Measurements from ENCODE around the gene SRBD1. TPM values are rescaled to one million over a fixed set of nuclear protein-coding genes. Genes with fewer than 3 reads are reported as not detected.
A peak's percentile ranks its signal among the peaks of the same experiment; 100 is the strongest.

SRBD1 gene
- total RNA-seq, 1 donor from 2014 or later = 18.0 TPM

GRCh38 chr2:45634223-45634622 is 23.2 kb upstream of the SRBD1 start:
- no peak for DNase-seq

DNA sequence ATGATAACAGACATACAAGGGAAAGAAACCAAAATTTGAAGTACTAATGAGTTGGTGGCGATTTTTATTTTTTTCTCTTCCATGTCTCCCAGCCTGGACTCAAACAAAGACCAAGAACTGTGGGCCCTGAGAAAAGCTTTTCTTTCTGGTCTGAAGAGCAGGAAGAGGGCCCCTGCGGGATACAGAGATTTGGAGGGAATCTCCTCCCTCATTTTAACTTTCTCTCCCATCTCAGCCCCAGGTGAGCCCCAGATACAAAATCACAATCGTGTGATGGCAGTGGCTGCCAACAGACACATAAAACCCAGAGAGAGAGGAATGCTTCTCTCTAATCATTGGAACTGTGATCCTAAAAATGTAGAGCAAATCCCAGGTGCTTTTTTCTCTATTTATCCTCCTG is 20.9 kb upstream of the SRBD1 start:
- DNase-seq = no peak

GRCh38 chr2:45631319-45631718 is 20.3 kb upstream of the SRBD1 start:
- DNase-seq = no peak

- no peak for DNase-seq
Observed at GRCh38 chr2:45629971-45630370, 18.9 kb upstream of the SRBD1 start.

- DNase-seq = no peak
Observed at GRCh38 chr2:45627911-45628310, 16.8 kb upstream of the SRBD1 start.

GRCh38 chr2:45626387-45627221 is 15.5 kb upstream of the SRBD1 start:
- no peak for DNase-seq

DNA sequence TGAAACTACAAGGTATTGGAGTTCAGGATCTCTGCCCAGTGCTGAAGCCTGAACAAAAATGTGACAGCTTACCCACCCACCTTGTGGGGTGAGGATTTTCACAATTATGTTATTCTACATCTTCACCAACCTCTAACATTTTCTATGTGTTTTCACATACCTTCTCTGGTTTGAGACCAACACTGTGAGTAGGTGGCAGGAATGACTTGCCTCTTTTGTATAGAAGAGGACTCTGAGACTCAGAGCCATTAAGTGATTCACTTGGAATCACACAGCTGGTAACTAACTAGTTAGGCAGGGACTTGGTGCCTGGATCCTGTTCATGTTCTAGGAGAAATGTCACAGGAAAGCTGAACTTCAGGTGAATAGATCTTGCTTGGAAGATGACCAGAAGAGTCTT is 14.8 kb upstream of the SRBD1 start:
- DNase-seq = no peak

DNA sequence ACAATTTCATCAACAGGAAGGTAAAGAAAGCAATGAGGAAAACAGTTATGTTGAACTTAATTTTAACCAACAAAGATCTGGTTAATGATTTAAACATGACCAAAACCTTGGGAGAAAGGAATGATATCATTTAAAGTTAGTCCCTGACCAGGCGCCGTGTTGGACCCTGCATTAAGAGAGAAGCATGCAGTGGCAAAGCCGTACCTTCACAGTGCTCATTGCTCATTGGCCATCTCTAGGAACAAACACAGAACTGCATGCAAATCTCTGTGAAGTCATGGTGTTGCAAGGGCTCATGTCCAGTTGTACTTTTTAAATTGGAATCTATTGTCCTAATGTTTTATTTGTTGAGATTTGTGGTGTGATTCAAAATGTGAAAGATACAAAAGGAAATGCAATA is 12.0 kb upstream of the SRBD1 start:
- DNase-seq = no peak

- DNase-seq = no peak
Observed at GRCh38 chr2:45622336-45623075, 11.4 kb upstream of the SRBD1 start.

- no peak for DNase-seq
Observed at GRCh38 chr2:45617496-45617895, 6.4 kb upstream of the SRBD1 start.

DNA sequence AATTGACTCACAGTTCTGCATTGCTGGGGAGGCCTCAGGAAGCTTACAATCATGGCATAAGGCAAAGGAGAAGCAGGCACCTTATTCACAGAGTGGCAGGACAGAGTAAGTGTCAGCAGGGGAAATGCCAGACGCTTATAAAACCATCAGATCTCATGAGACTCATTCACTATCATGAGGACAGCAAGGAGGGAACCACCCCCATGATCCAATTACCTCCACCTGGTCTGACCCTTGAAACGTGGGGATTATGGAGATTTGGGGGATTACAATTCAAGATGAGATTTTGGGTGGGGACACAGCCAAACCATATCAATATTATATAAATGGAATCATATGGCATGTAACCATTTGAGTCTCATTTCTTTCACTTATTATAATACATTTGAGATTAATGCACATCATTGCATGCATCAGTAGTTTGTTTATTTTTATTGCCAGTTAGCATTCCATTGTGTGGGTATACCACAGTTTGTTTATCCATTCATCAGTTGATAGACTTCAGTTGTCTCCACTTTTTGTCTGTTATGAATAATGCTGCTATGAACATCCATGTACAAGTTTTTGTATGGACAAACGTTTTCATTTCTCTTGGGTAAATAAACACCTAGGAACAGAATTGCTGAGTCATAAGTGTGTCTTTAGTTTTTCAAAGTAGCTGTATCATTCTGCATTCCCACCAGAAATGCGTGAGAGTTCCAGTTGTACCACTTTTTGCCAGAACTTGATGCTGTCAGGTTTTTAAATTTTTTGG is 5.8 kb upstream of the SRBD1 start:
- DNase-seq = peak; percentile 27

- no peak for DNase-seq
Observed at GRCh38 chr2:45614871-45615415, 3.9 kb upstream of the SRBD1 start.

DNA sequence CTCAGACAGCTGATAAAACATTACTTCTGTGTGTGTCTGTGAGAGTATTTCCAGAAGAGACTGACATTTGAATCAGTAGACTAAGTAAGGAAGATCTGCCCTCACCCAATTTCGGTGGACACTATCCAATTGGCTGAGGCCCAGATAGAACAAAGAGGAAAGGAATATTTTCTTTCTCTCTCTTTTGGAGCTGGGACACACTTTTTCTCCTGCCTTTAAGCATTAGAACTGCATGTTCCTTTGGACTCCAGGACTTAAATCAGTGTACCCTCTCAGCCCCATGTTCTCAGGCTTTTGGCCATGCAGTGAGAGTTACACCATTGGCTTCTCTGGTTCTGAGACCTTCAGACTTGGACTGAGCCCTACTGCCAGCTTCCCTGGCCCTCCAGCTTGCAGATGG is 3.3 kb upstream of the SRBD1 start:
- DNase-seq = no peak

GRCh38 chr2:45612731-45613130 is 1.7 kb upstream of the SRBD1 start:
- DNase-seq = no peak

DNA sequence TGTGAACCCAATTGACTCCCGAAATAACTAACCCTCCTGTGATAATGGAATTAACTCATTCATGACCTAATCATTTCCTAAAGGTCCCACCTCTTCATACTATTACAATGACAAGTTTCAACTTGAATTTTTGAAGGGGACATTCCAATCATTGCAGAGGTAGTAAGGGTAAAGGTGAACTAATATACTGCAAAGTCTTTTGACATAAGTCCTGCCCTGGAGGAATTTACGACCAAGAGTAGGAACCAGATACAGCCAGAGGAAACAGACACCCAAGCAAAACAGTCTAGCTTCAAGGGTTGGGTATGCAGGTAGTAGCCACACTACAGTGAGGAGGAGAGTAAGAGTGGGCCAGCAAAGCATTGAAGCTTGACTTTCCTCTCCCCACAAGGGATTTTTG is 1.2 kb upstream of the SRBD1 start:
- no peak for DNase-seq

DNA sequence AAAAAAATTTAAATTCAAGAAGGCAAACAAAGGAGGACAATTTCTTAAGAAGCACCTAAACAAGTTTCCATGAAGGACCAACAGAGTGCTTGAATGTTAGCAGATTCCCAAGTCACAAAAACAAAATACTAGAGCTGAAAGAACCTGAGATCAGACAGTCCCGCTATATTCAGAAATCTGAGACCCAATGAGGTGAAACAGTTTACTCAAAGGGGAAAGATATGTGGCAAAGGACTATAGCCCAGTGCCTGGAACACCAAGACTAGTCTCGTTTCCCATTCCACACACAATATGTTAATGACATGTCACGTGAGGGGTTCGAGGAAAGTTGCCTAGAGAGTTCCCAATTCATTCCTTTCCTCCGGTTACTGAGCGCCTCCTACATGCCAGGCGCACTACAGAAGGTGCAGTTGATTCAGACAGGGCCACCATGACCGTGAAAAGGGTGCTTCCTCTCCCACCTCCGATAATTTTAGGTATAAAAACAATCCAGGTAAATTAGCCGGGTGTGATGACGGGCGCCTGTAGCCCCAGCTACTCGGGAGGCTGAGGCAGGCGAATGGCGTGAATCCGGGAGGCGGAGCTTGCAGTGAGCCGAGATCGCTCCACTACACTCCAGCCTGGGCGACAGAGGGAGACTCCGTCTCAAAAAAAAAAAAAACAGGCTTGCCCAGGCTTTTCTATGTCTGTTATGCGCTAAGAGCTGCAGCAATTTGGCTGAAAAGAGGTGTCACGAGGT is 617 bp downstream of the SRBD1 start:
- peak; percentile 74 for DNase-seq

GRCh38 chr2:45607701-45608100 is 3.4 kb downstream of the SRBD1 start:
- peak; percentile 45 for DNase-seq

GRCh38 chr2:45606796-45607195 is 4.3 kb downstream of the SRBD1 start:
- peak; percentile 57 for DNase-seq

- no peak for DNase-seq
Observed at GRCh38 chr2:45605116-45605515, 6.0 kb downstream of the SRBD1 start.

DNA sequence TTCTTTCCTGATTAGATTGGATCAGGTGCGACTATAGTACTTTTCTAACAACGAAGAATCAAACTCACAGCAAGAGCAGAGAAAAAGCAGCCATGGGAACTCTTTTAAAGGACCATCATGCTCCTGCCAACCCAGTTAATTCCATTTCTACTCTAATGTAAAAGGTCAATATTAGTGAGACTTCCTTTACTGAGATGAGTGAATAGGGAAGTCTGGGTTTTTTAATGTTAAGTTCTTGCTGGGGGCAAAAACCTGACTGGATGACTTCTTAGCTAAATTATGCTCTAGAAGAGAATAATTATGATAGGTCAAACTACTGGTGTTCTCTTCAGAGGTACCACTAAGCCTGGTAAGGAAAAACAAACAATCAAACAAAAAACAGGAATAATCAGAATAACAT is 8.4 kb downstream of the SRBD1 start:
- DNase-seq = no peak

GRCh38 chr2:45598545-45598944 is 12.5 kb downstream of the SRBD1 start:
- no peak for DNase-seq

GRCh38 chr2:45596761-45597160 is 14.3 kb downstream of the SRBD1 start:
- no peak for DNase-seq

Data from dermis blood vessel endothelial cell (primary cell).